Muscle layer of colon (tissue), 2 donors: ENCODE results near the gene RBM11.
"Not testable (repeated sequence)": the region's sequence is repeated elsewhere in the genome, so short reads cannot be mapped to it uniquely, and the experiment has no call there.

Experiments used
- H3K27ac ChIP-seq: one replicate; pipeline ENCODE4 v1.7.0; 2013; ENCODE audit warnings: low read depth, mild to moderate bottlenecking, low read length, moderate library complexity
- H3K27me3 ChIP-seq, 2 donors: one replicate each; pipeline ENCODE4 v1.7.0; 2013; ENCODE audit warnings: low read length in 2 of 2, mild to moderate bottlenecking in 2 of 2; ENCODE audit not compliant: insufficient read depth in 2 of 2, control insufficient read depth in 1 of 2
- H3K36me3 ChIP-seq: one replicate; pipeline ENCODE4 v1.7.0; 2013; ENCODE audit warnings: mild to moderate bottlenecking, low read length; ENCODE audit not compliant: insufficient read depth
- H3K4me1 ChIP-seq: one replicate; pipeline ENCODE4 v1.7.0; 2013; ENCODE audit warnings: mild to moderate bottlenecking, low read length; ENCODE audit not compliant: insufficient read depth
- H3K4me3 ChIP-seq, 2 donors: one replicate each; pipeline ENCODE4 v1.7.0; 2013; ENCODE audit warnings: low read length in 2 of 2, low read depth in 1 of 2, mild to moderate bottlenecking in 1 of 2, moderate library complexity in 1 of 2
- H3K9ac ChIP-seq: one replicate; pipeline ENCODE4 v1.7.0; 2013; ENCODE audit warnings: low read length
- H3K9me3 ChIP-seq: one replicate; pipeline ENCODE4 v1.7.0; 2013; ENCODE audit warnings: mild to moderate bottlenecking, low read length
- donor health status: abdominal sarcoma.
- donor health status: Adenocarcinoma of cecum.

RBM11 gene

DNA sequence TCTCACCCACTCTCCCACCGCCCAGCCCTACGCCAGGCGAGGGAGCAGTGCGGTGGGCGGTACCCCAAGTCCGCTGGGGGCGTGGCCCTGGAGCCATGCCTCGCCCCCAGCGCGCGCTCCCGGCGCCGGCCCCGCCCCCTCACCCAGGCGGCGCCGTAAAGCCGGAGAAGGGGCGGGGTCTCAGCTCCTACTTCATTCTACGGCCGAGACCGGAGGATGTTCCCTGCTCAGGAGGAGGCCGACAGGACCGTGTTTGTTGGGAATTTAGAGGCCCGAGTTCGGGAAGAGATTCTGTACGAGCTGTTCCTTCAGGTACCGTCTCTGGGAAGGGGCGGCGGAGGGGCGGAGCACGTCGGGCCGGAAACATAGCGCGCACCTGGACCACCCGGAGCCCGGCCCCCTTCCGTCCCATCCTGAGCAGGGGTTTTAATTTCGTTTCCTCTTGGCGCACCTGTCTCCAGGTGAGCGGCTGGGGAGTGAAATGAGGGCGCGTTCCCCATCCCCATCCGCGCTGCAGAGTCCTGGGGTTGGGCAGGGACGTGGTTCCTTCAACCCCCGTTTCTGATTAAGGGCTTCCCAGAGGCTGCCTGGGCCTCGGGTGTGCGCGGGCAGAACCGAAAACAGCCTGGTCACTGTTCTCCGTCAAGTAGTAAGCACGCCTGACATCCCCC is at the start of gene RBM11:
TSS of gene RBM11 (plus strand) at position 187 of the 671 bp plus-strand sequence. CDS start at position 217, 30 bp downstream.
- Histone ChIP-seq H3K9me3 (no peaks in the 10 kb centered on the region), H3K27me3 (no peaks in the 10 kb centered on the region), H3K27ac (peak within 1 kb of the TSS; percentile 10), H3K36me3 (no peaks in the 10 kb centered on the region), H3K4me3 (peak within 1 kb of the TSS; percentile 59 to 71), H3K4me1 (no peaks in the 10 kb centered on the region), H3K9ac (peak within 1 kb of the TSS; percentile 3)

DNA sequence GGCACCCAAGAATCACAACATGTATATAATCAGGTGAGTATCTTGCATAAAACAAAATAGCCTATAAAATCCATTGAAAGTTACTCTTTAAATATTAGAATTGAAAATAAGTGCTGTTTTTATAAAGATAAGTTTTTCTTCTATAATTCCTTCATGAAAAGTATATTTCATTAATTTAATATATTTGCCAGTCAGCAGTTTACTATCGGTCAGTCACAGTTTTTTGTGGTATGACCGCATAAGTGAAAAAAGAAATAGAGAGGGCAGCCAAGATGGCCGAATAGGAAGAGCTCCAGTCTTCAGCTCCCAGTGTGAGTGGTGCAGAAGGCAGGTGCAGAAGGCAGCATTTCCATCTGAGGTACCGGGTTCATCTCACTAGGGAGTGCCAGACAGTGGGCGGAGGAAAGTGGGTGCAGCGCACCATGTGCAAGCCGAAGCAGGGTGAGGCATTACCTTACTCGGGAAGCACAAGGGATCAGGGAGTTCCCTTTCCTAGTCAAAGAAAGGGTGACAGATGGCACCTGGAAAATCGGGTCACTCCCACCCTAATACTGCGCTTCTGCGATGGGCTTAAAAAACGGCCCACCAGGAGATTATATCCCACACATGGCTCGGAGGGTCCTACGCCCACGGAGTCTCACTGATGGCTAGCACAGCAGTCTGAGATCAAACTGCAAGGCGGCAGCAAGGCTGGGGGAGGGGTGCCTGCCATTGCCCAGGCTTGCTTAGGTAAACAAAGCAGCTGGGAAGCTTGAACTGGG is 49.3 kb upstream of the RBM11 start:
- not testable (repeated sequence) for H3K9me3 ChIP-seq, H3K4me1 ChIP-seq, H3K27ac ChIP-seq, H3K36me3 ChIP-seq, H3K9ac ChIP-seq, H3K27me3 ChIP-seq, H3K4me3 ChIP-seq

DNA sequence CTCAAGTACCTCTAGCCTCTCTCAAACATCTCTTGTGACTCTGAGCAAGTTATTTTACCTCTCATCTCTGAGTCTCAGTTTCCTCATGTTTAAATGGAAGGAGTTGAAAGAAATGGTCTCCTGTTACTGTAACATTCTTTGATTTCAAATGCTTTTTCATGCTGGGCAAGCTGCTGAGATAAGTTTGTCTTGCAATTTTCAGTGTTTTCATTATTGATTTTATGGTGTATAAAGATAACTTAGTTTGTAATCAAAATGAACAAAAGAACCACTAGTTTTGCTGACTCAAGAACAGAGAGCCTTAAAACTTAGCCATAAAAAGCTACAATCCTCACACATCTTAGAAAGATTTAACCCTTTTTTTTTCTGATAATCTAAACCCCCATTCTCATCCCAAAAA is 9.7 kb upstream of the RBM11 start:
- Histone ChIP-seq H3K9me3 (no peaks in the 10 kb centered on the region), H3K36me3 (no peaks in the 10 kb centered on the region), H3K4me1 (no peaks in the 10 kb centered on the region), H3K4me3 (no peak overlapping the region), H3K27ac (no peak overlapping the region), H3K9ac (no peak overlapping the region), H3K27me3 (no peaks in the 10 kb centered on the region)

DNA sequence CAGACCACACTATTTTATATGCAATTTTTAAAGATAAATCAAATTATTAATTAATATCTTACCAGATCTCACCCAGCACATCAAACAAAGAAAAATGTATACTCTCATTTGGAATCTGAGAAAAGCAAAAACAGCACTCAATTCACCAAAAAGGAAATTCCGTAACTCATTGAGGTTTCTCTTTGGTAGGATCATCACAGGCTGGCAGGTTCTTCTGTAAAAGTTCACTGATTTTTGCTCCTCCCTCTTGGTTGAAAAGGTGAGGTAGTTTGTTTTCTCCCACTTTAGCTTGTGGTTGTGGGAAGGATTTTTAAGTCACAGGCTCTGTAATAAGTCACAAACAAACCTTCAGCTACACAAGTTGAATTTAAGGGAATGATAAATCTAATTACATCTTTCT is 5.2 kb upstream of the RBM11 start, which contains the start of gene LIPI:
TSS of gene LIPI (minus strand) at position 218 of the 400 bp plus-strand sequence. CDS start at position 108, 110 bp downstream.
- Histone ChIP-seq H3K4me1 (no peaks in the 10 kb centered on the region), H3K9me3 (no peaks in the 10 kb centered on the region), H3K27me3 (no peaks in the 10 kb centered on the region), H3K9ac (no peak within 1 kb of the TSS), H3K36me3 (no peaks in the 10 kb centered on the region), H3K27ac (no peak within 1 kb of the TSS), H3K4me3 (no peak within 1 kb of the TSS)

DNA sequence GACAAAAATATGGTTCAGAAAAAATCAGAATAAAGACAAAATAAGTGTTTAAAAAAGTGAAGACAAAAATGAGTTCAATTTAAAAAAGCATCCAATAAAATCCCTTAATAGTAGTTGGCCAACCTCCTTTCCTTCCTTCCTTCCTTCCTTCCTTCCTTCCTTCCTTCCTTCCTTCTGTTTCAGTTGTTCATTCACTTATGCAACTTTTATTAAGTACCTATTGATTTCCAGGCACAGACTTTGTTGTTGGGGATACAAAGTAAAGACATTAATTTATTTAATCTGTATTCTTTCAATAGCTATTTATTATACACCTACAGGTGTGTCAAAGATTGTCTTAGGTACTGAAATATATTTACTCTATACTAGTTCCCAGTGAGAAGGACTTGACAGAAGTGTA is 2.8 kb upstream of the RBM11 start:
- H3K9me3 ChIP-seq: no peaks in the 10 kb centered on the region
- H3K4me3 ChIP-seq: no peak overlapping the region
- H3K27ac ChIP-seq: no peak overlapping the region
- no peak overlapping the region for H3K9ac ChIP-seq
- no peaks in the 10 kb centered on the region for H3K4me1 ChIP-seq
- H3K36me3 ChIP-seq: no peaks in the 10 kb centered on the region
- H3K27me3 ChIP-seq: no peaks in the 10 kb centered on the region

GRCh38 chr21:14223365-14223764 is 7.4 kb downstream of the RBM11 start:
- Histone ChIP-seq H3K4me1 (no peaks in the 10 kb centered on the region), H3K9me3 (no peaks in the 10 kb centered on the region), H3K4me3 (no peak overlapping the region), H3K9ac (no peak overlapping the region), H3K36me3 (no peaks in the 10 kb centered on the region), H3K27ac (no peak overlapping the region), H3K27me3 (no peaks in the 10 kb centered on the region)

GRCh38 chr21:14229399-14229798 is 13.4 kb downstream of the RBM11 start:
- Histone ChIP-seq H3K4me1 (no peaks in the 10 kb centered on the region), H3K9ac (no peak overlapping the region), H3K27ac (no peak overlapping the region), H3K9me3 (no peaks in the 10 kb centered on the region), H3K4me3 (no peak overlapping the region), H3K27me3 (no peaks in the 10 kb centered on the region), H3K36me3 (no peaks in the 10 kb centered on the region)

DNA sequence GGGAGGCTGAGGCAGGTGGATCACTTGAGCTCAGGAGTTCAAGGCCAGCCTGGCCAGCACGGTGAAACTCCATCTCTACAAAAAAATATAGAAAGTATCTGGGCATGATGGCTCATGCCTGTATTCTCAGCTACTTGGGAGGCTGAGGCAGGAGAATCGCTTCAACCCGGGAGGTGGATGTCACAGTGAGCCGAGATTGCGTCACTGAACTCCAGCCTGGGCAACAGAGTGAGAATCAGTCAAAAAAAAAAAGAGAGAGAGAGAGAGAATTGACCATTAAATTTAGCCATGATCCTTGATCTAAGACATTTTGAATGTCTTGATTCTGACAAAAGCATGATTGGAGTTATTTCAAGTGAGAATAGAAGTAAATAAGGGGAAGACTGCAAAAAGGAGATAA is 19.1 kb downstream of the RBM11 start:
- Histone ChIP-seq H3K27ac (no peak overlapping the region), H3K9me3 (no peaks in the 10 kb centered on the region), H3K4me3 (no peak overlapping the region), H3K4me1 (no peaks in the 10 kb centered on the region), H3K9ac (no peak overlapping the region), H3K36me3 (no peaks in the 10 kb centered on the region), H3K27me3 (no peaks in the 10 kb centered on the region)

DNA sequence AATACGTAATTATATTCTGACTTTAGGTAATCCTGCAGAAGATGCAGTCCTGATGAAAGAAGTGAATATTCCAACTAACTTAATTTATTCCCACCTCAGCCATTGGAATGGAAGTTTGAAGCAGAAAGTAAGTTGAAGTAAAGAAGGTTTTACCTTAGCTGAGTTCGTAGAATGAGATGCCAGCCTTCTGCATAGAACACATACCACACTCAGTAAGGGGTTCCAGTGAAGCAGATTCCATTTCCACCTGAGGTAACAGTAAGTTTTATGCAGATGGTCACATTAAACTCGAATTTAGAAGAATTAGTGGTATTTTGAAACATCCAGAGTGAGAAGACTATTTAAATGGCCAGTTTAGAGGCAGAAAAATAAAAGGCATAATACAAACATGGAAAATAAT is 20.2 kb downstream of the RBM11 start:
- no peak overlapping the region for H3K27ac ChIP-seq
- H3K36me3 ChIP-seq: no peaks in the 10 kb centered on the region
- H3K27me3 ChIP-seq: no peaks in the 10 kb centered on the region
- H3K9ac ChIP-seq: no peak overlapping the region
- H3K4me3 ChIP-seq: no peak overlapping the region
- no peaks in the 10 kb centered on the region for H3K4me1 ChIP-seq
- no peaks in the 10 kb centered on the region for H3K9me3 ChIP-seq

DNA sequence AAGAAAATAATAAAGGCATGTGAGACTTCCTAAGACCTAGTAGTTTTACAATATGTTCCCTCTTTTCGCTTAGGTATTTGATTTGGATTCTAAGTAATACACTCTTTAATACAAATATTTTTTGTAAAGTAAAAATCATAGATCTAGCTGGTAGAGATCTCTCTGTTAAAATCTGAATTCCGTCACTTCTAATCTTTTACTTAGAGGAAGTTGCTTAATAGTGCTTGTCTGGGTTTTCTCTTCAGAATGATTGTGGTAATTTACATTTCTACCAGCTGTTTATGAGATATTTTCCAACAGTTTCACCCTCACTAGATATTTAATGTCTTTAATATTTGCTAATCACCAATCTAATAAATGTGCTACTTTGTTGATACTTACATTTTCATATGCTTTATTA is 23.3 kb downstream of the RBM11 start:
- Histone ChIP-seq H3K27me3 (no peaks in the 10 kb centered on the region), H3K4me3 (no peak overlapping the region), H3K9me3 (no peaks in the 10 kb centered on the region), H3K36me3 (no peaks in the 10 kb centered on the region), H3K4me1 (no peaks in the 10 kb centered on the region), H3K9ac (no peak overlapping the region), H3K27ac (no peak overlapping the region)

GRCh38 chr21:14241297-14241696 is 25.3 kb downstream of the RBM11 start:
- Histone ChIP-seq H3K27me3 (no peaks in the 10 kb centered on the region), H3K36me3 (no peaks in the 10 kb centered on the region), H3K9me3 (no peaks in the 10 kb centered on the region), H3K9ac (no peak overlapping the region), H3K4me1 (no peaks in the 10 kb centered on the region), H3K4me3 (no peak overlapping the region), H3K27ac (no peak overlapping the region)

DNA sequence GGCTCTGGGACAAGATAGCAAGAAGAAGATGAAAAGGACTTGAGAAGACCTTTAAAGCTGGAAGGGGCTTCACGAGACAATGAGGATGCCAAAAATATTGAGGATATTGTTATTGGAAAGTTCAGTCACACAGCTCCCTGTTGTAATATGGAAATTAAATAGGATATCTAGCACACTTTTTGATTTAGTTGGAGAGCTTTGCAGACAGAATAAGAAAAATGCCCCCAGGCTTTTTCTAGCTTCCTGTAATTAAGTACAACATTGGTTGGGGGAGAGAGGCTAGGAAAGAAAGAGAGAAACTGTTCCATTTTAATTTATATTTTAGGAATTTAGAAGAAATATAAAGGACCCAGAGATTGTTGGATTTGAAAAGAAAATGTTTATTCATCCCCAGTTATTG is 27.5 kb downstream of the RBM11 start:
- no peak overlapping the region for H3K9ac ChIP-seq
- H3K27ac ChIP-seq: no peak overlapping the region
- H3K4me3 ChIP-seq: no peak overlapping the region
- H3K9me3 ChIP-seq: no peaks in the 10 kb centered on the region
- H3K4me1 ChIP-seq: no peaks in the 10 kb centered on the region
- no peaks in the 10 kb centered on the region for H3K27me3 ChIP-seq
- H3K36me3 ChIP-seq: no peaks in the 10 kb centered on the region
